ENCODE measurements around the gene CTDSP1. TPM values are rescaled to one million over a fixed set of nuclear protein-coding genes. Genes with fewer than 3 reads are reported as not detected.

CTDSP1 gene
- polyA plus RNA-seq, 3 donors: 46.4 to 258 (median 49.9) TPM

GRCh38 chr2:218366621-218367414, 32.9 kb upstream of the CTDSP1 start:
- H3K4me1 Mint-ChIP-seq: peaks cover 86% of the 10 kb centered on the region

More at GRCh38 chr2:218366621-218367414, 32.9 kb upstream of the CTDSP1 start:
- peak overlapping the region; percentile 90 for H3K4me2 ChIP-seq (replicated peaks; ENCODE audit: extremely low read depth, low read length, poor library complexity, severe bottlenecking)
- no CpG with 5 or more reads among the region's 9 CpGs for WGBS (ENCODE audit: insufficient coverage)
- H3K27me3 ChIP-seq (ENCODE audit: control insufficient read depth in 2 of 2, insufficient read depth in 2 of 2, low read length in 2 of 2): no peaks in the 10 kb centered on the region
- H4K20me1 ChIP-seq (ENCODE audit: insufficient read depth, low read length): no peaks in the 10 kb centered on the region
- no peaks in the 10 kb centered on the region for H3K36me3 ChIP-seq (replicated peaks in 1 of 2; ENCODE audit: control insufficient read depth in 1 of 2, insufficient read depth in 2 of 2, low read length in 2 of 2)
- H3K9me3 Mint-ChIP-seq: peaks cover 0 to 11% (median 6%) of the 10 kb centered on the region in 7 donors
- H3K9me3 ChIP-seq (replicated peaks in 1 of 2; ENCODE audit: control insufficient read depth in 1 of 2, insufficient read depth in 1 of 2, low read length in 2 of 2): peaks cover 0 to 4% of the 10 kb centered on the region in 2 donors
- H3K4me3 ChIP-seq (replicated peaks in 1 of 3; ENCODE audit: low read depth in 2 of 3, low read length in 3 of 3): peak overlapping the region; percentile 39 to 71 (median 60)
- peaks cover 95 to 97% of the 10 kb centered on the region in 2 donors for H3K4me1 ChIP-seq (ENCODE audit: control insufficient read depth in 1 of 2, insufficient read depth in 2 of 2, low read length in 2 of 2)
- TF ChIP-seq CTCF (IDR thresholded peaks at IDR 0.05): no peak
- DNase-seq: no peak
- H2AFZ ChIP-seq (ENCODE audit: insufficient read depth, low read depth, low read length, poor library complexity, severe bottlenecking): no peak overlapping the region
- peaks cover 22% of the 10 kb centered on the region for H3K79me2 ChIP-seq (ENCODE audit: insufficient read depth, low read length)
- H3K36me3 Mint-ChIP-seq: peaks cover 2 to 12% of the 10 kb centered on the region in 2 donors
- H3K27ac ChIP-seq (ENCODE audit: low read depth in 1 of 2, low read length in 2 of 2): peak overlapping the region; percentile 94 to 99
- peaks cover 0 to 1% (median 0%) of the 10 kb centered on the region in 3 donors for H3K27me3 Mint-ChIP-seq (ENCODE audit: low read depth in 3 of 3)
- intact Hi-C loops (cut with micrococcal nuclease): no loop called here
- H3K27ac Mint-ChIP-seq: peak overlapping the region; percentile 99 to 100 (median 100)
- H3K4me3 Mint-ChIP-seq: peak overlapping the region; percentile 85 to 93
- H3K9ac ChIP-seq (ENCODE audit: insufficient read depth, low read length, poor library complexity, severe bottlenecking): peak overlapping the region; percentile 92
